Upper lobe of left lung (tissue), 6 donors: ENCODE results near the gene RBM10. TPM values are rescaled to one million over a fixed set of nuclear protein-coding genes. Genes with fewer than 3 reads are reported as not detected.
"Not testable (repeated sequence)": the region's sequence is repeated elsewhere in the genome, so short reads cannot be mapped to it uniquely, and the experiment has no call there.

Experiments
- ATAC-seq, 2 donors: fragments of 200-7000 bp; cut with Tn5 transposase; one replicate each; pipeline ENCODE4 v1.9.1; 2022; ENCODE audit warnings: mild to moderate bottlenecking in 2 of 2, moderate library complexity in 2 of 2; ENCODE audit not compliant: low FRiP score in 2 of 2
- DNase-seq, 2 donors: peaks; one replicate each; pipeline ENCODE4 v3.0.0-alpha.2; 2019 to 2020
- H3K27ac ChIP-seq, 4 donors: fragments of 200-600 bp; sonication (generic); one replicate each; pipeline ENCODE4 v1.5.1; 2016 to 2019
- H3K27me3 ChIP-seq, 4 donors: fragments of 200-600 bp; sonication (generic); one replicate each; pipeline ENCODE4 v1.5.1; 2017 to 2019
- H3K36me3 ChIP-seq, 4 donors: fragments of 200-600 bp; sonication (generic); one replicate each; pipeline ENCODE4 v1.5.1; 2016 to 2019
- H3K4me1 ChIP-seq, 4 donors: fragments of 200-600 bp; sonication (generic); one replicate each; pipeline ENCODE4 v1.5.1; 2018 to 2019
- H3K4me3 ChIP-seq, 4 donors: fragments of 200-600 bp; sonication (generic); one replicate each; pipeline ENCODE4 v1.5.1; 2017 to 2019; ENCODE audit warnings: mild to moderate bottlenecking in 2 of 4, moderate library complexity in 1 of 4
- H3K9me3 ChIP-seq, 4 donors: fragments of 200-600 bp; sonication (generic); one replicate each; pipeline ENCODE4 v1.5.1; 2018 to 2019
- CTCF ChIP-seq, 6 experiments: fragments of 450-650 bp in 4 of 6; fragments of 200-600 bp in 2 of 6; sonication (generic) in 2 of 6; IDR thresholded peaks; one replicate each; pipeline ENCODE4 v1.5.1; 2016 to 2019; ENCODE audit warnings: antibody characterized with exemption in 6 of 6
- EP300 ChIP-seq, 4 donors: sonication (generic); formaldehyde crosslinking; IDR thresholded peaks; one replicate each; pipeline ENCODE4 v1.5.1; 2017; ENCODE audit warnings: antibody characterized with exemption in 4 of 4, control low read depth in 2 of 4
- POLR2A ChIP-seq, 4 donors: fragments of 450-650 bp; IDR thresholded peaks; one replicate each; pipeline ENCODE4 v1.5.1; 2016 to 2017; ENCODE audit warnings: antibody characterized with exemption in 4 of 4, mild to moderate bottlenecking in 2 of 4
- POLR2AphosphoS5 ChIP-seq, 2 donors: sonication (generic); formaldehyde crosslinking; IDR thresholded peaks; one replicate each; pipeline ENCODE4 v1.5.1; 2017; ENCODE audit warnings: antibody characterized with exemption in 2 of 2
- WGBS, 2 donors: methylation state at CpG; one replicate each; pipeline ENCODE4 v1.1.5; 2017 to 2018; 5-methylcytosine and 5-hydroxymethylcytosine counted together
- total RNA-seq, 6 donors: library from RNA; depleted of rRNA in 4 of 6; stranded (reverse); fragments of >200 nt in 4 of 6; gene quantifications; one replicate each; pipeline versions ENCODE4 v1.1.0 to v1.2.1, GENCODE V29; 2016 to 2021
- donor health status: DM: no; HTN: no; CAD: no; lungs with moderate emphysema.
- donor health status: DM: no; HTN: yes; CAD: no; lungs with severe emphysema.

The RBM10 gene
- total RNA-seq: 10 to 100 TPM; 29.2 to 59.7 (median 32.5) TPM

- peak; percentile 98 to 99 for ATAC-seq
- TF ChIP-seq POLR2AphosphoS5 (IDR thresholded peaks at IDR 0.05) (peak; percentile 68 to 85), POLR2A (IDR thresholded peaks at IDR 0.05) (peak in 3 of 4 donors; percentile 64 to 80 (median 71)), EP300 (IDR thresholded peaks at IDR 0.05) (no peak), CTCF (IDR thresholded peaks at IDR 0.05) (peak; percentile 50 to 90 (median 82))
- peak; percentile 95 to 97 for DNase-seq
- Histone ChIP-seq H3K4me3 (peak within 1 kb of the TSS; percentile 44 to 71 (median 60)), H3K27me3 (peaks cover 0 to 5% (median 0%) of the 10 kb centered on the region in 4 donors), H3K4me1 (peaks cover 6 to 20% (median 11%) of the 10 kb centered on the region in 4 donors), H3K27ac (peak within 1 kb of the TSS; percentile 93 to 98 (median 94)), H3K36me3 (peaks cover 0 to 3% (median 0%) of the 10 kb centered on the region in 4 donors), H3K9me3 (peaks cover 0 to 5% (median 0%) of the 10 kb centered on the region in 4 donors)
- 42% methylated on average over 54 of the region's 54 CpGs; no CpG with 5 or more reads in 1 of the 2 donors for WGBS, 2 donors
Observed at GRCh38 chrX:47144626-47145394, at the start of gene RBM10, which contains the start of gene NDUFB11. TSS of gene RBM10 (plus strand) at chrX:47145221. CDS start at chrX:47147482, 2,261 bp downstream. TSS of gene NDUFB11 (minus strand) at chrX:47144702. CDS start at chrX:47144679, 23 bp downstream.

- DNase-seq (no peak), ATAC-seq (no peak)
- no peak for TF ChIP-seq CTCF (IDR thresholded peaks at IDR 0.05)
- no peak for TF ChIP-seq POLR2AphosphoS5 (IDR thresholded peaks at IDR 0.05)
- no peak for TF ChIP-seq POLR2A (IDR thresholded peaks at IDR 0.05)
- no peak for TF ChIP-seq EP300 (IDR thresholded peaks at IDR 0.05)
- WGBS, 2 donors: 76 to 90% methylated on average over 2 to 4 of the region's 4 CpGs
- Histone ChIP-seq H3K4me1 (no peaks in the 10 kb centered on the region), H3K9me3 (no peaks in the 10 kb centered on the region), H3K27me3 (no peaks in the 10 kb centered on the region), H3K36me3 (no peaks in the 10 kb centered on the region), H3K27ac (no peak overlapping the region), H3K4me3 (no peak overlapping the region)
Observed at GRCh38 chrX:47097018-47097417, 48.0 kb upstream of the RBM10 start.

GRCh38 chrX:47098338-47099094 is 46.5 kb upstream of the RBM10 start:
- Histone ChIP-seq H3K4me1 (no peaks in the 10 kb centered on the region), H3K9me3 (no peaks in the 10 kb centered on the region), H3K36me3 (no peaks in the 10 kb centered on the region), H3K27me3 (no peaks in the 10 kb centered on the region), H3K27ac (no peak overlapping the region), H3K4me3 (no peak overlapping the region)
- ATAC-seq: no peak
- 75 to 92% methylated on average over 2 of the region's 2 CpGs for WGBS, 2 donors
- no peak for TF ChIP-seq POLR2AphosphoS5 (IDR thresholded peaks at IDR 0.05)
- TF ChIP-seq EP300 (IDR thresholded peaks at IDR 0.05): no peak
- TF ChIP-seq POLR2A (IDR thresholded peaks at IDR 0.05): no peak
- no peak for TF ChIP-seq CTCF (IDR thresholded peaks at IDR 0.05)
- DNase-seq: no peak

- TF ChIP-seq POLR2AphosphoS5 (IDR thresholded peaks at IDR 0.05): no peak
- TF ChIP-seq CTCF (IDR thresholded peaks at IDR 0.05): no peak
- TF ChIP-seq POLR2A (IDR thresholded peaks at IDR 0.05): no peak
- TF ChIP-seq EP300 (IDR thresholded peaks at IDR 0.05): no peak
- DNase-seq (no peak), ATAC-seq (no peak)
- Histone ChIP-seq H3K36me3 (no peaks in the 10 kb centered on the region), H3K4me3 (no peak overlapping the region), H3K9me3 (no peaks in the 10 kb centered on the region), H3K27me3 (no peaks in the 10 kb centered on the region), H3K27ac (no peak overlapping the region), H3K4me1 (no peaks in the 10 kb centered on the region)
- WGBS, 2 donors: 68% methylated on average over 3 of the region's 4 CpGs; no CpG with 5 or more reads in 1 of the 2 donors
Observed at GRCh38 chrX:47101206-47101605, 43.8 kb upstream of the RBM10 start.

GRCh38 chrX:47110936-47111615 is 33.9 kb upstream of the RBM10 start:
- not testable (repeated sequence) for H3K36me3 ChIP-seq, H3K27ac ChIP-seq, H3K4me3 ChIP-seq, H3K4me1 ChIP-seq, ATAC-seq, H3K27me3 ChIP-seq, H3K9me3 ChIP-seq
- peak in 1 of 2 donors; percentile 51 for DNase-seq
- WGBS, 2 donors: 91 to 95% methylated on average over 5 to 40 of the region's 40 CpGs
